AG10803 (cell line): ENCODE measurements around the gene RRP7A.
"Not testable (repeated sequence)": the region's sequence is repeated elsewhere in the genome, so short reads cannot be mapped to it uniquely, and the experiment has no call there.

ENCODE experiments used
- DNase-seq: peaks from one replicate; pipeline ENCODE4 v3.0.0; 2010; ENCODE audit warnings: low read depth
- H3K4me3 ChIP-seq: 2 replicates; pipeline ENCODE4 v1.5.1; 2011; ENCODE audit warnings: mild to moderate bottlenecking, low read length, control low read depth
- TF ChIP-seq, protein P1 (sequence below): conservative IDR thresholded peaks from 2 replicates; pipeline ENCODE4 v1.5.1; 2011; ENCODE audit warnings: mild to moderate bottlenecking, low read length, control low read depth, inconsistent platforms

Gene RRP7A, protein sequence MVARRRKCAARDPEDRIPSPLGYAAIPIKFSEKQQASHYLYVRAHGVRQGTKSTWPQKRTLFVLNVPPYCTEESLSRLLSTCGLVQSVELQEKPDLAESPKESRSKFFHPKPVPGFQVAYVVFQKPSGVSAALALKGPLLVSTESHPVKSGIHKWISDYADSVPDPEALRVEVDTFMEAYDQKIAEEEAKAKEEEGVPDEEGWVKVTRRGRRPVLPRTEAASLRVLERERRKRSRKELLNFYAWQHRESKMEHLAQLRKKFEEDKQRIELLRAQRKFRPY

GRCh38 chr22:42519525-42520401 is at the start of gene RRP7A:
RRP7A (minus strand) TSS chr22:42519796; CDS start chr22:42519786, 10 bp downstream.
- DNase-seq = peak; percentile 72
- peak within 1 kb of the TSS; percentile 81 for H3K4me3 ChIP-seq
- TF ChIP-seq, protein P1, sequence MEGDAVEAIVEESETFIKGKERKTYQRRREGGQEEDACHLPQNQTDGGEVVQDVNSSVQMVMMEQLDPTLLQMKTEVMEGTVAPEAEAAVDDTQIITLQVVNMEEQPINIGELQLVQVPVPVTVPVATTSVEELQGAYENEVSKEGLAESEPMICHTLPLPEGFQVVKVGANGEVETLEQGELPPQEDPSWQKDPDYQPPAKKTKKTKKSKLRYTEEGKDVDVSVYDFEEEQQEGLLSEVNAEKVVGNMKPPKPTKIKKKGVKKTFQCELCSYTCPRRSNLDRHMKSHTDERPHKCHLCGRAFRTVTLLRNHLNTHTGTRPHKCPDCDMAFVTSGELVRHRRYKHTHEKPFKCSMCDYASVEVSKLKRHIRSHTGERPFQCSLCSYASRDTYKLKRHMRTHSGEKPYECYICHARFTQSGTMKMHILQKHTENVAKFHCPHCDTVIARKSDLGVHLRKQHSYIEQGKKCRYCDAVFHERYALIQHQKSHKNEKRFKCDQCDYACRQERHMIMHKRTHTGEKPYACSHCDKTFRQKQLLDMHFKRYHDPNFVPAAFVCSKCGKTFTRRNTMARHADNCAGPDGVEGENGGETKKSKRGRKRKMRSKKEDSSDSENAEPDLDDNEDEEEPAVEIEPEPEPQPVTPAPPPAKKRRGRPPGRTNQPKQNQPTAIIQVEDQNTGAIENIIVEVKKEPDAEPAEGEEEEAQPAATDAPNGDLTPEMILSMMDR = no peak

DNA sequence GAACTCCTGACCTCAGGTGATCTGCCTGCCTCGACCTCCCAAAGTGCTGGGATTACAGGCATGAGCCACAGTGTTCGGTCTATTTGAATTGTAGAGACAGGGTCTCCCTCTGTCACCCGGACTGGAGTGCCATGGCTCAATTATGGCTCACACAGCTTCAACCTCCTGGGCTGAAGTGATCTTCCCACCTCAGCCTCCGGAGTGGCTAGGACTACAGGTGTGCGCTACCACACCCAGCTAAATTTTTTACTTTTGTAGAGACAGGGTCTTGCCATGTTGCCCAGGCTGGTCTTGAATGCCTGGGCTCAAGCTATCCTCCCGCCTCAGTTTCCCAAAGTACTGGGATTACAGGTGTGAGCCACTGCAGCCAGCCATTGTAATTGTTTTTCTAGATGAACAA is 48.4 kb upstream of the RRP7A start:
- not testable (repeated sequence) for DNase-seq

GRCh38 chr22:42565956-42566355 is 46.4 kb upstream of the RRP7A start:
- no peak for DNase-seq
- H3K4me3 ChIP-seq = no peak overlapping the region
- TF ChIP-seq, protein P1 = no peak

More for the DNA sequence above, 48.4 kb upstream of the RRP7A start:
- not testable (repeated sequence) for H3K4me3 ChIP-seq

DNA sequence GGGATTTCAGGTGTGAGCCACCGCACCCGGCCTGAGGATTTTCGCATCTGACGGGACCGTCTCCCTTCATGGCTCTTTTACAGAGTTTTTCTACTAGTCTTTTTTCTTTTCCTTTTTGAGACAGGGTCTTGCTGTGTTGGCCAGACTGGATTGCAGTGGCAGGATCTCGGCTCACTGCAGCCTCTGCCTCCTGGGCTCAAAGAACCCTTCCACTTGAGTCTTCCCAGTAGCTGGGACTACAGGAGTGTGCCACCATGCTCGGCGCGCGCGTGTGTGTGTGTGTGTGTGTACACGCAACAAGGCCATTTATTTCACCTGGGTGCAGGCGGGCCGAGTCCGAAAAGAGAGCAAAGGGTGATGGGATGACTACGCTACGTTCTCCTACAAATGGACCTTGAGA is 45.1 kb upstream of the RRP7A start:
- TF ChIP-seq, protein P1 = no peak

GRCh38 chr22:42563943-42564342 is 44.3 kb upstream of the RRP7A start:
- H3K4me3 ChIP-seq, DNase-seq: not testable (repeated sequence)

More for the DNA sequence above, 45.1 kb upstream of the RRP7A start:
- no peak for DNase-seq
- no peak overlapping the region for H3K4me3 ChIP-seq

DNA sequence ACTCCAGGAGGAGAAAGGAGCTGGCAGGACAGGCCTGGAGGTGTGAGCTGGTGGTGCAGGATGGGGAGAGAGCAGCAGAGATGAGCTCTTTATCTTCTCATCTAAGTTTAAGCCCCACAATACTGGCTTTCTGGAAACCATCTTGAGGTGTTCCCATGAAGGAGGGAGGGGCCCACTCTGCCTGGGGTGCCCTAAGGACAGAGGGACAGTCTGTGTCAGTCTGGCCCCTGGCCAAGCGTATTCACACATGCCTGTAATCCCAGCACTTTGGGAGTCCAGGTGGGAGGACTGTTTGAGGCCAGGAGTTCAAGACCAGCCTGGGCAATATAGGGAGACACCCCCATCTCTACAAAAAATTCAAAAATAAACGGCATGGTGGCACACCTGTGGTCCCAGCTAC is 43.1 kb upstream of the RRP7A start:
- H3K4me3 ChIP-seq = no peak overlapping the region
- DNase-seq = no peak
- TF ChIP-seq, protein P1 = no peak

DNA sequence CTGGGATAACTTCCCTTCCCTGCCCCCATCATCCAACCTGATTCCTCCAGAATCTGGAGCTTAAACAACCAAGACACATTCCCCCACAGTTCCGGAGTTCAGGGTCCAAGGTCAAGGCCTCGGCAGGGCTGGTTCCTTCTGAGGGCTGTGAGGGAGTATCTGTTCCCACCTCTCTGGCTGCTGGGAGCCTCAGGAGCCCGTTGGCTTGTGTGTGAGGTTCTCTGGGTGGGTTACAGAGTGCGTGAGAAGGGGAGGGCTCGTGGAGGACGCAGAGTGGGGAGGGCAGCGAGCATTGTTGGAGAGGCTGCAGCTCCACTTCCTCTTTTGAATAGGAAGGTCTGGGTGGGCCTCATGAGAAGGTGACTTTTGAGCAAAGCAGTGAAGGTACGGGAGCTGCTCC is 42.7 kb upstream of the RRP7A start:
- no peak for DNase-seq
- TF ChIP-seq, protein P1 = no peak
- no peak overlapping the region for H3K4me3 ChIP-seq

- DNase-seq = no peak
- H3K4me3 ChIP-seq = no peak overlapping the region
- TF ChIP-seq, protein P1 = no peak
Measured at GRCh38 chr22:42561856-42562255, 42.3 kb upstream of the RRP7A start.
